ENCODE results near the gene GFRA4.

- TF ChIP-seq CTCF (IDR thresholded peaks at IDR 0.05) (no peak), POLR2A (IDR thresholded peaks at IDR 0.05) (no peak)
These were observed 32.8 kb downstream of the GFRA4 start for GRCh38 chr20:3630429-3630828.

All from right lobe of liver (tissue), 4 donors.